A549 (cell line): ENCODE results near the gene ZSCAN16. TPM values are rescaled to one million over a fixed set of nuclear protein-coding genes. Genes with fewer than 3 reads are reported as not detected.

ENCODE experiments used
- ATAC-seq, 2 experiments: fragments of 200-7000 bp in 1 of 2; fragments of >200 bp in 1 of 2; cut with Nextera tagmentation in 1 of 2; cut with Tn5 transposase in 1 of 2; 3 replicates each; pipeline versions ENCODE4 v1.8.0 to v1.9.1; 2018 to 2020; ENCODE audit warnings: mild to moderate bottlenecking in 1 of 2, moderate library complexity in 1 of 2
- CTCF ChIA-PET: fragments of 300-600 bp; sonication (Branson Sonifier 250); formaldehyde crosslinking; extraction: SDS; loops from one replicate; lab custom pipeline; 2021; ENCODE audit warnings: antibody characterized with exemption, inconsistent platforms; lab: Yijun Ruan, JAX
- POLR2A ChIA-PET: fragments of 350-600 bp; formaldehyde crosslinking; extraction: SDS; loops from one replicate; lab custom pipeline; 2021; ENCODE audit warnings: antibody characterized with exemption, inconsistent platforms; lab: Yijun Ruan, JAX
- DNase-seq, 2 experiments: peaks; one replicate each; pipeline versions ENCODE4 v3.0.0 to v3.0.0-alpha.2; 2011 to 2016; ENCODE audit warnings: low read depth in 1 of 2, low spot score in 1 of 2
- FAIRE-seq: peaks from 2 replicates; lab custom pipeline; 2011; peaks lifted over from hg19 to GRCh38; lab: Jason Lieb, UNC
- H3K27ac ChIP-seq, 2 experiments: fragments of >200 bp; sonication (Bioruptor Twin); formaldehyde crosslinking; 3 replicates each; pipeline ENCODE4 v1.5.1; 2016 to 2017
- H3K4me1 ChIP-seq: fragments of >200 bp; sonication (Bioruptor Twin); formaldehyde crosslinking; 3 replicates; pipeline ENCODE4 v1.6.1; 2016
- H3K4me2 ChIP-seq: fragments of >200 bp; sonication (Bioruptor Twin); formaldehyde crosslinking; 3 replicates; pipeline ENCODE4 v1.6.1; 2016
- H3K4me3 ChIP-seq: fragments of >200 bp; sonication (Bioruptor Twin); formaldehyde crosslinking; 3 replicates; pipeline ENCODE4 v1.5.1; 2016
- H3K9me3 ChIP-seq: fragments of >200 bp; sonication (Bioruptor Twin); formaldehyde crosslinking; 3 replicates; pipeline ENCODE4 v1.6.1; 2016
- CBX2 ChIP-seq: fragments of 200-600 bp; sonication (generic); IDR thresholded peaks from 2 replicates; pipeline ENCODE4 v1.6.1; 2016; ENCODE audit warnings: low read depth, mild to moderate bottlenecking, borderline replicate concordance
- CBX8 ChIP-seq: fragments of 200-600 bp; sonication (generic); IDR thresholded peaks from 2 replicates; pipeline ENCODE4 v1.6.1; 2016
- CHD2 ChIP-seq: fragments of 150-350 bp; IDR thresholded peaks from 2 replicates; pipeline ENCODE4 v1.6.1; 2014; ENCODE audit warnings: low read length; ENCODE audit not compliant: partially characterized antibody
- EP300 ChIP-seq, 2 experiments: fragments of >200 bp; sonication (Bioruptor Twin); formaldehyde crosslinking; IDR thresholded peaks; 2 replicates in 1 of 2; 3 replicates in 1 of 2; pipeline ENCODE4 v1.6.1; 2016 to 2017
- ESRRA ChIP-seq: fragments of 150-350 bp; IDR thresholded peaks from 2 replicates; pipeline ENCODE4 v1.6.1; 2014; ENCODE audit warnings: mild to moderate bottlenecking, low read length, borderline replicate concordance
- FOSL2 ChIP-seq, 2 experiments: fragments of 450-650 bp in 1 of 2; fragments of >200 bp in 1 of 2; sonication (Bioruptor Twin) in 1 of 2; formaldehyde crosslinking; IDR thresholded peaks; 2 replicates each; pipeline versions ENCODE4 v1.5.0 to v1.6.1; 2016 to 2020; ENCODE audit warnings: mild to moderate bottlenecking in 1 of 2, moderate library complexity in 1 of 2
- FOXS1 ChIP-seq: fragments of 250-450 bp; sonication (Bioruptor Pico); IDR thresholded peaks from 2 replicates; pipeline ENCODE4 v1.5.0; 2020; ENCODE audit warnings: mild to moderate bottlenecking, moderate library complexity
- HEYL ChIP-seq: fragments of 250-450 bp; sonication (Bioruptor Pico); IDR thresholded peaks from 2 replicates; pipeline ENCODE4 v1.8.0; 2021; ENCODE audit warnings: mild to moderate bottlenecking, moderate library complexity
- HOXA7 ChIP-seq: fragments of 250-450 bp; sonication (Bioruptor Pico); IDR thresholded peaks from 2 replicates; pipeline ENCODE4 v1.5.0; 2020; ENCODE audit warnings: mild to moderate bottlenecking, moderate library complexity
- HOXB13 ChIP-seq: fragments of 250-450 bp; sonication (Bioruptor Pico); IDR thresholded peaks from 2 replicates; pipeline ENCODE4 v1.5.0; 2020; ENCODE audit warnings: low read depth, mild to moderate bottlenecking, moderate library complexity
- HOXB5 ChIP-seq: fragments of 250-450 bp; sonication (Bioruptor Pico); IDR thresholded peaks from 2 replicates; pipeline ENCODE4 v1.5.0; 2020; ENCODE audit warnings: mild to moderate bottlenecking, moderate library complexity
- KDM5A ChIP-seq: fragments of 200-600 bp; sonication (generic); IDR thresholded peaks from 2 replicates; pipeline ENCODE4 v1.6.1; 2016; ENCODE audit warnings: antibody characterized with exemption, mild to moderate bottlenecking
- MAZ ChIP-seq: fragments of 150-350 bp; IDR thresholded peaks from 2 replicates; pipeline ENCODE4 v1.6.1; 2014; ENCODE audit warnings: antibody characterized with exemption, low read depth, low read length, borderline replicate concordance
- NR3C1 ChIP-seq: fragments of >200 bp; sonication (Bioruptor Twin); formaldehyde crosslinking; IDR thresholded peaks from 3 replicates; pipeline ENCODE4 v1.6.1; 2017
- PHF8 ChIP-seq: fragments of 200-600 bp; sonication (generic); IDR thresholded peaks from 2 replicates; pipeline ENCODE4 v1.6.1; 2016; ENCODE audit warnings: low read depth, mild to moderate bottlenecking, antibody characterized with exemption, moderate library complexity, borderline replicate concordance
- POLR2A ChIP-seq: IDR thresholded peaks from 2 replicates; pipeline ENCODE4 v1.6.1; 2012; ENCODE audit warnings: mild to moderate bottlenecking, low read length
- RARB ChIP-seq: fragments of 250-450 bp; sonication (Bioruptor Pico); IDR thresholded peaks from 2 replicates; pipeline ENCODE4 v1.8.0; 2021; ENCODE audit warnings: mild to moderate bottlenecking, moderate library complexity
- SREBF2 ChIP-seq: fragments of 450-650 bp; IDR thresholded peaks from 2 replicates; pipeline ENCODE4 v1.6.1; 2014; ENCODE audit warnings: mild to moderate bottlenecking, moderate library complexity
- TP53 ChIP-seq: fragments of 250-450 bp; sonication (Bioruptor Pico); IDR thresholded peaks from 2 replicates; pipeline ENCODE4 v1.5.0; 2021; ENCODE audit warnings: mild to moderate bottlenecking, moderate library complexity
- ZC3H11A ChIP-seq: fragments of 450-650 bp; IDR thresholded peaks from 2 replicates; pipeline ENCODE4 v1.6.1; 2014; ENCODE audit warnings: antibody characterized with exemption, mild to moderate bottlenecking
- WGBS: methylation state at CpG from one replicate; pipeline ENCODE4 v1.1.6; 2017; ENCODE audit errors: missing lambda C conversion rate; 5-methylcytosine and 5-hydroxymethylcytosine counted together
- polyA plus RNA-seq, 4 experiments: library from polyadenylated mRNA; depleted of rRNA in 3 of 4; stranded (reverse); fragments of >200 nt; fragmentation: RNase III in 1 of 4; extraction: RNeasy Plus Mini Kit Qiagen cat#74134 plus additional on column Dnase treatment in 1 of 4; gene quantifications; 2 replicates in 3 of 4; 3 replicates in 1 of 4; pipeline ENCODE4 v1.2.3, GENCODE V29; 2011 to 2017
- TF ChIP-seq, protein P1 (sequence below): fragments of >200 bp; sonication (Bioruptor Twin); formaldehyde crosslinking; IDR thresholded peaks from 3 replicates; pipeline ENCODE4 v1.6.1; 2016
- TF ChIP-seq, protein P2 (sequence below): IDR thresholded peaks from 2 replicates; pipeline ENCODE4 v1.6.1; 2012
- TF ChIP-seq, protein P3 (sequence below): fragments of >200 bp; sonication (Bioruptor Twin); formaldehyde crosslinking; IDR thresholded peaks from 3 replicates; pipeline ENCODE4 v1.5.1; 2016
- TF ChIP-seq, protein P4 (sequence below): fragments of 200-600 bp; sonication (generic); IDR thresholded peaks from 2 replicates; pipeline ENCODE4 v1.6.1; 2016; ENCODE audit warnings: antibody characterized with exemption, mild to moderate bottlenecking, moderate library complexity

The ZSCAN16 gene
- polyA plus RNA-seq, 2 of the 4 experiments (the other 2 are of a cell fraction): 5.7 to 6.0 TPM

DNA sequence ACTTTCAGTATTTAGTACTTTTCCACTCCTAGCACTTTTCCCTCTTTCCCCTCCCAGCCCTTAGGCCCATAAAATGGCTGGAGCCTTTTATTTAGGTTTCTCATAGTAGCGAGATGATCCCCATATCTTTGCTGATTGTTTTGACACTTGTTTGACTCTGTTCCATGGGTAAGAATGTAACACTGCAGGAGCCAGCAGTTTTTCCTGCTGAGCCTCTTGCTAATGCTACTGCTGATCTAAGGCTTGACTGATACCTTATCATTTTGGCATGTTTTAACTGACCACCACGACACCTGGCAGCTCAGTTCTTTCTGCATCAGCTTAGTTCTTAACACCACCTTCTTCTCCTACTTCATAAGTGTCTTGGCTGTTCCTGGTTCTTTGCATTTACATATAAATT lies 46.9 kb downstream of the ZSCAN16 start:
- ATAC-seq: no peak
- Histone ChIP-seq H3K9me3 (peaks cover 2% of the 10 kb centered on the region; the same call in 1 of the 3 replicates), H3K4me1 (no peaks in the 10 kb centered on the region), H3K4me2 (no peak overlapping the region), H3K27ac (no peak overlapping the region), H3K4me3 (no peak overlapping the region)
- FAIRE-seq: no peak
- POLR2A ChIA-PET: no interaction called here
- CTCF ChIA-PET: no interaction called here
- no peak for DNase-seq
- 8% methylated on average over 2 of the region's 2 CpGs for WGBS
- TF ChIP-seq EP300 (IDR thresholded peaks at IDR 0.05) (no peak), HEYL (CRISPR knock-in tag) (no peak), KDM5A (no peak), NR3C1 (no peak), TP53 (CRISPR knock-in tag) (no peak), HOXA7 (CRISPR knock-in tag) (no peak), PHF8 (no peak), RARB (no peak), CBX2 (no peak), SREBF2 (no peak), ZC3H11A (no peak), CHD2 (no peak)
- TF ChIP-seq, protein P1, sequence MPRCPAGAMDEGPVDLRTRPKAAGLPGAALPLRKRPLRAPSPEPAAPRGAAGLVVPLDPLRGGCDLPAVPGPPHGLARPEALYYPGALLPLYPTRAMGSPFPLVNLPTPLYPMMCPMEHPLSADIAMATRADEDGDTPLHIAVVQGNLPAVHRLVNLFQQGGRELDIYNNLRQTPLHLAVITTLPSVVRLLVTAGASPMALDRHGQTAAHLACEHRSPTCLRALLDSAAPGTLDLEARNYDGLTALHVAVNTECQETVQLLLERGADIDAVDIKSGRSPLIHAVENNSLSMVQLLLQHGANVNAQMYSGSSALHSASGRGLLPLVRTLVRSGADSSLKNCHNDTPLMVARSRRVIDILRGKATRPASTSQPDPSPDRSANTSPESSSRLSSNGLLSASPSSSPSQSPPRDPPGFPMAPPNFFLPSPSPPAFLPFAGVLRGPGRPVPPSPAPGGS: no peak
- TF ChIP-seq, protein P2, sequence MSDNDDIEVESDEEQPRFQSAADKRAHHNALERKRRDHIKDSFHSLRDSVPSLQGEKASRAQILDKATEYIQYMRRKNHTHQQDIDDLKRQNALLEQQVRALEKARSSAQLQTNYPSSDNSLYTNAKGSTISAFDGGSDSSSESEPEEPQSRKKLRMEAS: no peak
- TF ChIP-seq, protein P3, sequence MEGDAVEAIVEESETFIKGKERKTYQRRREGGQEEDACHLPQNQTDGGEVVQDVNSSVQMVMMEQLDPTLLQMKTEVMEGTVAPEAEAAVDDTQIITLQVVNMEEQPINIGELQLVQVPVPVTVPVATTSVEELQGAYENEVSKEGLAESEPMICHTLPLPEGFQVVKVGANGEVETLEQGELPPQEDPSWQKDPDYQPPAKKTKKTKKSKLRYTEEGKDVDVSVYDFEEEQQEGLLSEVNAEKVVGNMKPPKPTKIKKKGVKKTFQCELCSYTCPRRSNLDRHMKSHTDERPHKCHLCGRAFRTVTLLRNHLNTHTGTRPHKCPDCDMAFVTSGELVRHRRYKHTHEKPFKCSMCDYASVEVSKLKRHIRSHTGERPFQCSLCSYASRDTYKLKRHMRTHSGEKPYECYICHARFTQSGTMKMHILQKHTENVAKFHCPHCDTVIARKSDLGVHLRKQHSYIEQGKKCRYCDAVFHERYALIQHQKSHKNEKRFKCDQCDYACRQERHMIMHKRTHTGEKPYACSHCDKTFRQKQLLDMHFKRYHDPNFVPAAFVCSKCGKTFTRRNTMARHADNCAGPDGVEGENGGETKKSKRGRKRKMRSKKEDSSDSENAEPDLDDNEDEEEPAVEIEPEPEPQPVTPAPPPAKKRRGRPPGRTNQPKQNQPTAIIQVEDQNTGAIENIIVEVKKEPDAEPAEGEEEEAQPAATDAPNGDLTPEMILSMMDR: no peak

DNA sequence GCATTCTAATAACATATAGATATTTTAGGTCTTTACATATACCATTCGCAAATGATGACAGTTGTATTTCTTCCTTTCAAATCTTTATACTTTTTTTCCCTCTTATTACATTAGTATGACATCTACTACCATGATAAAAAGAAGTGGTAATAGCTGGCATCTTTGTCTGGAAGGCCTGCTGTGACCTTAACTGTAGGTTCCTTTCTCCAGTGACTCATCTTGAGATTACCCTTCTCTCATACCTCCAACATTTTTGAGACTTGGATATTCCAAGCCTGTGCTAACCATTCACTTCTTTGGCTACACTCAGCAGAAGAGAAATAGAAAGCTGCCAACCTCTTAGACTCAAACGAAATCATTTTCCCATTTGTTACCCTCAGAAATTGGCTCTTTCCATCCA lies 47.6 kb downstream of the ZSCAN16 start:
- H3K9me3 ChIP-seq: peaks cover 2% of the 10 kb centered on the region; the same call in 1 of the 3 replicates
- no peaks in the 10 kb centered on the region for H3K4me1 ChIP-seq
- FAIRE-seq (no peak), ATAC-seq (no peak), DNase-seq (no peak)
- CTCF ChIA-PET: interaction anchor here (0.9 kb wide), 1 partner anchor 9 kb away, joined by 3 read pairs; no protein-coding TSS in a partner anchor
- TF ChIP-seq MAZ: no peak
- TF ChIP-seq FOSL2 (IDR thresholded peaks at IDR 0.05): no peak
- no peak for TF ChIP-seq FOSL2 (CRISPR knock-in tag; IDR thresholded peaks at IDR 0.05)
- TF ChIP-seq, protein P3: no peak
- no peak for TF ChIP-seq FOXS1
- no peak for TF ChIP-seq KDM5A
- TF ChIP-seq ZC3H11A: no peak
- TF ChIP-seq HOXB13: no peak
- TF ChIP-seq CHD2: no peak
- WGBS: 16% methylated on average over 2 of the region's 2 CpGs
- POLR2A ChIA-PET: no interaction called here
- no peak overlapping the region for H3K4me2 ChIP-seq
- no peak overlapping the region for H3K4me3 ChIP-seq
- no peak overlapping the region for H3K27ac ChIP-seq

DNA sequence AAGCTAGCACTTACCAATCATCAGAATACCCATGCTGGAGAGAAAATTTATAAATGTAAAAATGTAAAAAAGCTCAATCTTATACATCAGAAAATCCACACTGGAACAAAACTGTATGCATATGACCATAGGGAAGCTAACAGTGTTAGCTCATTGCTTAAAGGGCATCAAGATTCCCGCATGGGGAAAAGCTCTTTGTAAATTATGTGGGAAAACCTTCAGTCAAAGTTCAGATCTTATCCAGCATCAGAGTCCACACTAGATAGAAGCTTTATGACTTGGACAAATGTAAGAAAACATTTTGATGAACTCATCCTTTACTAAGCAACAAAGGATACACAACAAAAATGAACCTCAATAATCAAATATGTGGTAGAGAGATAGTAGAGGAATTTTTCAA lies 52.0 kb downstream of the ZSCAN16 start:
- Histone ChIP-seq H3K4me1 (no peaks in the 10 kb centered on the region), H3K4me3 (no peak overlapping the region), H3K9me3 (peaks cover 5% of the 10 kb centered on the region; the same call in 2 of the 3 replicates), H3K27ac (no peak overlapping the region), H3K4me2 (no peak overlapping the region)
- POLR2A ChIA-PET: no interaction called here
- WGBS: 63% methylated on average over 1 of the region's 1 CpG
- CTCF ChIA-PET: no interaction called here
- TF ChIP-seq, protein P4, sequence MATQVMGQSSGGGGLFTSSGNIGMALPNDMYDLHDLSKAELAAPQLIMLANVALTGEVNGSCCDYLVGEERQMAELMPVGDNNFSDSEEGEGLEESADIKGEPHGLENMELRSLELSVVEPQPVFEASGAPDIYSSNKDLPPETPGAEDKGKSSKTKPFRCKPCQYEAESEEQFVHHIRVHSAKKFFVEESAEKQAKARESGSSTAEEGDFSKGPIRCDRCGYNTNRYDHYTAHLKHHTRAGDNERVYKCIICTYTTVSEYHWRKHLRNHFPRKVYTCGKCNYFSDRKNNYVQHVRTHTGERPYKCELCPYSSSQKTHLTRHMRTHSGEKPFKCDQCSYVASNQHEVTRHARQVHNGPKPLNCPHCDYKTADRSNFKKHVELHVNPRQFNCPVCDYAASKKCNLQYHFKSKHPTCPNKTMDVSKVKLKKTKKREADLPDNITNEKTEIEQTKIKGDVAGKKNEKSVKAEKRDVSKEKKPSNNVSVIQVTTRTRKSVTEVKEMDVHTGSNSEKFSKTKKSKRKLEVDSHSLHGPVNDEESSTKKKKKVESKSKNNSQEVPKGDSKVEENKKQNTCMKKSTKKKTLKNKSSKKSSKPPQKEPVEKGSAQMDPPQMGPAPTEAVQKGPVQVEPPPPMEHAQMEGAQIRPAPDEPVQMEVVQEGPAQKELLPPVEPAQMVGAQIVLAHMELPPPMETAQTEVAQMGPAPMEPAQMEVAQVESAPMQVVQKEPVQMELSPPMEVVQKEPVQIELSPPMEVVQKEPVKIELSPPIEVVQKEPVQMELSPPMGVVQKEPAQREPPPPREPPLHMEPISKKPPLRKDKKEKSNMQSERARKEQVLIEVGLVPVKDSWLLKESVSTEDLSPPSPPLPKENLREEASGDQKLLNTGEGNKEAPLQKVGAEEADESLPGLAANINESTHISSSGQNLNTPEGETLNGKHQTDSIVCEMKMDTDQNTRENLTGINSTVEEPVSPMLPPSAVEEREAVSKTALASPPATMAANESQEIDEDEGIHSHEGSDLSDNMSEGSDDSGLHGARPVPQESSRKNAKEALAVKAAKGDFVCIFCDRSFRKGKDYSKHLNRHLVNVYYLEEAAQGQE: no peak
- TF ChIP-seq CBX8: no peak
- no peak for TF ChIP-seq POLR2A
- no peak for TF ChIP-seq ESRRA
- no peak for TF ChIP-seq HOXB5
- DNase-seq (no peak), ATAC-seq (no peak), FAIRE-seq (no peak)
